Endometrium (tissue), 2 donors: ENCODE measurements around the gene SLC8A1.

Experiments used
- FAIRE-seq: peaks from 2 replicates; lab custom pipeline; 2012; peaks lifted over from hg19 to GRCh38; lab: Jason Lieb, UNC
- donor health status: control.
- donor health status: control.

The SLC8A1 gene

DNA sequence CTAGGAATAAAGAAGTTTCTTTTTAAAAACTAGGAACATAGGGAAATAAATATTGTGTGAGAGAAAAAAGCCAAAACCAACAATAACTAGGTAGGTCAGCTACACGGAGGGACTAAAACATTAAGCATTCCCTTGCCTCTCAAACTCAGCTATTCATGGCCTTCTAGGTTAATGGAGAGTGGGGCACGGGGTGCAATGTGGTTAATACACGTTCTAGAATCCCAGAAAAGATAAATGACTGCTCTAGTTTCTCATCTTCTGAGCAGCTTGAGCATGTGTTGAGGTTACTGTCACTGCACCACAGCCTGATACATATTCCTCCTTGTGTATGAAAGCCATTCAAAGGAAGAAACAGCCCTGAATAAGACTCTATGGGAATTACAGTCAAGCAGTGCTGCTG, 31.4 kb downstream of the SLC8A1 start:
- no peak for FAIRE-seq

DNA sequence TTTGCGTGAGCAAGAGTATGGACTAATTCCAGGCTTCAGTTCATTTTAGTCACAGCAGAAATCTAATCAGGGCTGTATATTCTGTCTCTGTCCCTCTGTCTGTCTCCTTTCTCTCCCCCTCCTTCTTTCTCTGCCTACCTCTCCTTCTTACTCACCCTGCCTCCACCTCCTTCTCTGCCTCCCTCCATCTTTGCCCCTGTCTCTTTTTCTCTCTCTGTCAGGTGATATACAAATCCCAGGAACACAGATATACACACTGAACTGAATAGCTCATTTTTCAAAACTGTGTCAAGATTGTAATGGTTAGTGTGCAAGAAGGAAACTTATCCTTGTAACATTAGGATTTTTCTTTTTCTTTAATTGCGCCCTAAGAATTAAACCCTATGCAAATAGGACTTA, 32.5 kb downstream of the SLC8A1 start:
- no peak for FAIRE-seq

DNA sequence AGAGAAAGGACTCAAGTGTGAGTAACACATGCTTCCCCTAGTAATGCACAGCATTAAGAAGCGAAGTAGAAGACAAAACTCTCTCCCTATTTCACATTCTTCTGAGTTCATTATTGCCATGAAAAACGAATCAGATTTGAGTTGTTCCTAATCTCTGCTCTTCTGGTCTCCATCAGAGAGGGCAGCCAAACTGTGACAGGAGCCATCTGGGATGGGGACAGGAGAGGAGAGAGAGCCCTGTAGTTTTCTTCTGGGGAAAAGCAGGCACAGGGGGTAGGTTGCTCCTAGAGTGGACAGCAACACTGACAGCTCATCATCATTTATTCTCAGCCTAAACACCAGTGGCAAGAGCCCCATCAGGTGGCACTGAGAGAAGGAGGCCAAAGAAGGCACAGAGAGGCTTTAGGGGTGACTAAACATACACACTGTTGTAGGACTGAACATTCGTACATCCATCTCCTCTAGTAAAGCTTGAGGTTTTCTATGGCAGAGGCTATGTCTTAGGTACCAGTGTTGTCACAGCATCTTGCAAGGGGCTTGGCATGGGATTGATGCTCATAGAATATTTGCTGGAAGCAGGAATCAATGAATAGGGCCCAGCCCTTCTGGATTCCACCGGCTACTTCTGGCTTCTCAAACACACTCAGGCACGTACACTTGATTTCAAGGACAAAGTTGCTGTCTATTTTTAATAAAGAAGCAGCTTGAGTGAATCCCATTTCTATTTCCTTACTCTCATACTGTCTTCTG, 33.1 kb downstream of the SLC8A1 start:
- no peak for FAIRE-seq

DNA sequence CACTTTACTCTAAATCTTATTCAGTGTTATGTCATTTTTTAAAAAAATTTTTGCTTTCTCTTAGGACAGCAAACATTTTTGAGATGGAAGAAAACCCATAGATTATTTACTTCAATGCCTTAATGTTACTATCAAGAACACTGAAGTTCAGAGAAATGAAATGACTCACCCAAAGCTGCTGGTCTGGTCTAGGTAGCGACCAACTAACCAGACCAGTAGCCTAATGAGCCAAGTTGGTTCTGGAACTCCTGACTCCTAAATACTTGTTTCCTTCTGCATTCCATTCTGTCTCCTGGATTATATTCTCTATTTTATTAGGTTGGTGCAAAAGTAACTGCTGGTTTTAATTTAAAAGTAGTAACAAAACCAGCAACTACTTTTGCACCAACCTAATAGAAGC, 35.4 kb downstream of the SLC8A1 start:
- FAIRE-seq = no peak

GRCh38 chr2:40415391-40415790, 36.5 kb downstream of the SLC8A1 start:
- FAIRE-seq = no peak

DNA sequence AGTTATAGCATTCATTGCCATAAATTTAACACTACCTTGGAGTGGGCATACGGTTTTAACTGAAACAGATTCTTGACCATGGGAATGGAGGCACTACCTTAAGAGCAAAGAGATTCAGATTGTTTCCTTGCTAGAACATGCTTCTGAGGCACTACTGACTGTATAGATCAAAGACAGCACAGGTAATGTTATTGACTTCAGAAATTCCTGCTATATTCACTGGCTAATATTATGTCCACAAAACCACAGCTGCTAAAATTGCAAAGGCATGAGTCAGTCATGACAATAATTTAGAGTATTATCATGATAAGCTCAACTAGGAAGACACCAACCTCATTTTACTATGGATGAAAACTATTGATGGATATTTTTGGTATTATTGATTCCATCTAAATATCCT, 39.4 kb downstream of the SLC8A1 start:
- no peak for FAIRE-seq

GRCh38 chr2:40410695-40411094, 41.2 kb downstream of the SLC8A1 start:
- FAIRE-seq = no peak

DNA sequence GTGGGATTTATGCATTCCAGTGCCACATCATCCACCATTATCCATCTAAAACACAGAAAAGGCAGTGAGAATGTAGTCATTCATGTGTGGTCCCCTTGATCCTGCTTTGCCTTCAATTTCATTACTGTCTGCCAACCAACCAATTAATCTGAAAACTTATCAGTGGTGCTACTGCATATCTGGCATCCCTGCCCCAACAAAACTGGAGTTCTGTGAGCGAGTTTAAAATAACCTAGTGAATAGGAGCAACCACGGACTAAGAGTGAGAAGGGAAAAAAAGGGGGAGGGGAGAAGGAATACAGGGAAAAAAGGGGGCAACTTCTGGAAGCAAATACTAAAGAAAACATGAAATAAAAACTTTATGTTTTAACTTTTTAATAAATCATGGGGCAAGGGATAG, 42.2 kb downstream of the SLC8A1 start:
- no peak for FAIRE-seq

DNA sequence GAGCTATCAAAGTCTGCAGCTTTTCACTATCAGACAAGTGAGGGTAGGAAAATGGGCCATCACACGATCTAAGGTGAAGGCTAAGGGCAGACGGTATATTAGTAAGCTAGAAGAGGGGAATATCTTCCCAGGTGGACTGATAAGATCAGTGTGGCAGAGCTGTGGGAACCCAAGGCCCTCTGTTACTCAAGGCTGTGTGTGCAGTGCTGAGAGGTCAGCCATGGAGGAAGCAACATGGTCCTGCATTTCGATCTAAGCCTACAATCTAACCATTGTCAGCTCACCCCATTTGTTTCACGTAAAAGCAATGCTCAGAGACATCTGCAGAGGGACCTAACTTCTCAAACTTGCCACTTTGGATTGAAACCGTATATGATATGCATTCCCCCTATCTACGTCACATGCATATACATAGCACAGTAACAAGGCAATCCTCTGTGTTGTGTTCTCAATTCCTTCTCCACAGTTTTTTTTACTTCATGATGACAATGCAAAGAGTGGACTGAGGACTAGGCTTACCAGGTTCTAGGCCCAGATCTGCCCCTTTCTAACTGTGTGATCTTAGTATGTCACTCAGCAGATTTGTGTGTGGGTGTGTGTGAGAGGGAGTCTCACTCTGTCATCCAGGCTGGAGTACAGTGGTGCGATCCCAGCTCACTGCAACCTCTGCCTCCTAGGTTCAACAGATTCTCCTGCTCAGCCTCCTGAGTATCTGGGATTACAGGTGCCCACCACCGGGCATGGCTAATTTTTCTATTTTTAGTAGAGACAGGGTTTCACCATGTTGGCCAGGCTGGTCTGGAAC, 45.2 kb downstream of the SLC8A1 start:
- no peak for FAIRE-seq

DNA sequence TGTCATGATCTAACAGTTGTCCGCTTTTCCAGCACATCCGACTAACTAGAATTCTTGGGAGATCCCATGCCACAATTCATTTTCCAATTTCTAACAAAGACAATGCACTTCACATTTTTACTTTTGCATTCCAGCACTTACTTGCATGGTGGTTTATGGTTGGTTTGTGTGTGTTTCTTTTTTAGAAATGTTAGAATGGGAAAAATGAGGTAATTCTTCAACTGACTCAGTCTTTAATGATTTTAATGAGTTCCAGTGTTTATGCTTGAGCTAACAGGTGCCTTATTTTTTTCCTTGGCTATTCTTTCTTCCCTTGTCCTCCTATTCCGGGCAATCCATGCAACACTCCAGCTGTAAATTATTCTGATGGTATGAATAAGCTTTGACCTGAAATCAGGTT, 46.4 kb downstream of the SLC8A1 start:
- no peak for FAIRE-seq

GRCh38 chr2:40404517-40404916, 47.4 kb downstream of the SLC8A1 start:
- FAIRE-seq = no peak

DNA sequence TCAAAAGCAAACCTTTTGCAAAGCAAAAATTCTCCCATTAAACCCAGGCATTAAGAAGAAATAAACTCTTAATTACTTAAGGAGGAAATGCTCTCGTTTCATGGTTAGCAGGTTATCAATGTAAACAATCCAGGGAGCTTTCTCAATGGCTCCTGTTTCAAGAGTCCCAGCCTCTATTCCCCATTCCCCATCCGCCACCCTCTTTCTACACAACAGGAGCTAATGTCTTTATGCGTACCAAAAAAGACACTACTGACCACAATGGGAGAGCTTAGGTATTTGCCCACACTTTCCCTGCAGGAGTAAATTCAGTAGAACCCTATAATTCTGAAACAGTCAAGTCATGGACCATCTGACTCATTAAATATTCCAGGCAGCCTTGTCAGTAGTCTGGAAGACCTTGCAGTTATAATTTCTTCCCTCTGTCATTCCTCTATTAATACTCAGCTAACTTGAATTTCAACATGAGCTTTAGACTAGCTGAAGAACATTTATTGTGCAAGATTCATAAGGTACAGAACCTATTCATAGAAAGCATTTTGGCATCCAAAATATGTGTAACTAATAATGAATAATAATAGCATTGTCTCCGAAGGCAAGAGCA, 48.6 kb downstream of the SLC8A1 start:
- FAIRE-seq = no peak

DNA sequence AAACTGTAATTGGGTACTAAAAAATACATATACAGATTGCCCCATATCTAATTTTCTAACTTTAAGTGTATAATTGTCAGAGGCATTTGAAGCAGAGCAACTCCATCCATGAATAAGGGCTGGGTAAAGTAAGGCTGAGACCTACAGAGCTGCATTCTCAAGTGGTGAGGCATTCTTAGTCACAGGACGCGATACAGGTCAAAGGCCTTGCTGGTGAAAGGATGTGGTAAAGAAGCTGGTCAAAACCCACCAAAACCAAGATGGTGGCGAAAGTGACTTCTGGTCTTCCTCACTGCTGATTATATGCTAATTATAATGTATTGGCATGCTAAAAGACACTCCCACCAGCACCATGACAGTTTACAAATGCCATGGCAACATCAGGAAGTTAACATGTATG, 50.0 kb downstream of the SLC8A1 start:
- FAIRE-seq = no peak

GRCh38 chr2:40400336-40400953, 51.4 kb downstream of the SLC8A1 start:
- FAIRE-seq = no peak

GRCh38 chr2:40397765-40398164, 54.1 kb downstream of the SLC8A1 start:
- FAIRE-seq = no peak

DNA sequence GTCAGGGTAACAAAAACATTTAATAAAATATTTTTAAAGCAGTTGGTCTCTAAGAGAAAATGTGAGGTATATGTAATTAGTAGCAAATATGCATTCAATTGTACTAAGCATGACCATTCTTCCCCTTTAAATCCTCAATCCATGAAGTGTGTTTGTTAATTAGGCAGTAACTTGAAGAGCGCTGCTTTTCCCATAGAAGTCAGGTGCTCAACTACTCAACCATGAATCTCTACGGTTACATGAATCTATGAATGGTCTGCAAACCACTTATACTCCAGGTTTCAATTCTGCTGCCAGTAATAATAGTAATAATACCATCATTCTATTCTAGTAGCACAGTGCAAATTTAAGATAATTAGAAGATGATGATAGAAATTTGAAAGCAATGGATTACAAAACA, 55.8 kb downstream of the SLC8A1 start:
- no peak for FAIRE-seq

- FAIRE-seq = no peak
Observed at GRCh38 chr2:40395169-40396073, 56.5 kb downstream of the SLC8A1 start.

GRCh38 chr2:40394597-40394996, 57.3 kb downstream of the SLC8A1 start:
- no peak for FAIRE-seq

GRCh38 chr2:40394031-40394430, 57.9 kb downstream of the SLC8A1 start:
- FAIRE-seq = no peak

GRCh38 chr2:40388161-40388560, 63.7 kb downstream of the SLC8A1 start:
- FAIRE-seq = no peak

DNA sequence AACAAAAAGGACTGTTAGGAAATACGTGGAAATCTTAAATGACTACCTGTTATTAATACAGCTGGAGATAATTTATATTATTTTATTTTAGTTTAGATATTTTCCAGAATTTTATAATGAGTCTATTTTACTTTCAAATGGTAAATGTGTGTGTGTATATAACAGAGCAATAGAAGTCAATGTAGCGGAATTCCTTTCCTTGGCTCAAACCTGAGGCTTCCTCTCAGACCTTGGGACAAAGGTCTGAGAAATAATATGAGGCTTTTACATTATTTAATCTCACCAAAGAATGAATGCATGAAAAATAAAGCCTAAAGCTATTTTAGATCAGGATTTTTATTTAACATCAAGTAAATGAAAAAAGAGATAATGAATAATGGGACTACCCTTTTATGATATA, 65.7 kb downstream of the SLC8A1 start:
- FAIRE-seq = no peak

GRCh38 chr2:40384714-40385113, 67.2 kb downstream of the SLC8A1 start:
- no peak for FAIRE-seq
